Measurements from ENCODE around the gene TSPAN11.

DNA sequence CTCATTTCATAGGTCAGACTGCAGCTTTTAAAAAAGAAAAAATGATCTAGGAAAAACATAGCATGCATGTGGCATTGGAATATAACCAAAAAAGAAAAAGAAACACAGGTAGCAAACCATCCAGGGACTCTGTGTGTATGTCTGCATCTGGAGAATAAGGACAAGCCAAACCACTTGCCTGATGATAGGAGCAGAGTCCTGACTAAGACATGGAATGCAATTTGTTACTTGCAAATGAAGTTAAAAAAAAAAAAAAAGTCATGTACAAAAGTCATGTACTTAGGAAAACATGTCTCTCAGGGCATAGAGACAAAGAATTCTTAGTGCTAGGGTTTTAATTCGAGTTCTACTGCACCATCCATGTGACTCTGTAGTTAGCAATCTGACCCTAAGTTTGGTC lies 15.9 kb downstream of the TSPAN11 start:
- TF ChIP-seq CTCF (IDR thresholded peaks at IDR 0.05) (no peak), POLR2A (IDR thresholded peaks at IDR 0.05) (no peak)
